HepG2 (cell line): ENCODE measurements around the gene NEMP2.

Experiments used
- BCL6 ChIP-seq: IDR thresholded peaks from 2 replicates; pipeline ENCODE4 v1.6.1; 2016; ENCODE audit warnings: missing genetic modification reagents, missing compliant biosample characterization
- CREB3 ChIP-seq: sonication (generic); formaldehyde crosslinking; IDR thresholded peaks from 2 replicates; pipeline ENCODE4 v1.5.0; 2020; ENCODE audit warnings: missing genetic modification reagents
- CTCF ChIP-seq: sonication (generic); formaldehyde crosslinking; IDR thresholded peaks from 2 replicates; pipeline ENCODE4 v1.5.0; 2020; ENCODE audit warnings: mild to moderate bottlenecking, missing genetic modification reagents, moderate library complexity
- DNMT1 ChIP-seq: sonication (generic); formaldehyde crosslinking; IDR thresholded peaks from 2 replicates; pipeline ENCODE4 v1.5.1; 2020; ENCODE audit warnings: mild to moderate bottlenecking, missing genetic modification reagents
- EP300 ChIP-seq, 3 experiments: sonication (generic) in 1 of 3; formaldehyde crosslinking in 1 of 3; IDR thresholded peaks; 2 replicates each; pipeline versions ENCODE4 v1.5.1 to v1.6.1; 2011 to 2020; ENCODE audit warnings: low read depth in 2 of 3, low read length in 2 of 3, borderline replicate concordance in 1 of 3, improper control_type of control experiment in 1 of 3, mild to moderate bottlenecking in 1 of 3, missing genetic modification reagents in 1 of 3, moderate library complexity in 1 of 3
- ETV5 ChIP-seq: IDR thresholded peaks from 2 replicates; pipeline ENCODE4 v1.6.1; 2018; ENCODE audit warnings: missing biosample characterization, missing genetic modification reagents, inconsistent platforms, borderline replicate concordance
- EZH2 ChIP-seq: conservative IDR thresholded peaks from 2 replicates; pipeline ENCODE4 v1.6.1; 2012; ENCODE audit warnings: mild to moderate bottlenecking, low read depth, low read length, moderate library complexity
- NFE2L2 ChIP-seq: fragments of 150-350 bp; IDR thresholded peaks from 2 replicates; pipeline ENCODE4 v1.6.1; 2014; ENCODE audit warnings: low read length
- PATZ1 ChIP-seq: sonication (generic); formaldehyde crosslinking; IDR thresholded peaks from 2 replicates; pipeline ENCODE4 v1.4.0; 2020; ENCODE audit warnings: missing genetic modification reagents
- SP1 ChIP-seq, 2 experiments: fragments of 450-650 bp in 1 of 2; sonication (generic) in 1 of 2; formaldehyde crosslinking in 1 of 2; IDR thresholded peaks; 2 replicates each; pipeline versions ENCODE4 v1.4.0 to v1.6.1; 2016 to 2020; ENCODE audit warnings: missing genetic modification reagents in 1 of 2
- ZNF562 ChIP-seq: sonication (generic); formaldehyde crosslinking; IDR thresholded peaks from 2 replicates; pipeline ENCODE4 v1.8.0; 2022; ENCODE audit warnings: missing genetic modification reagents, borderline replicate concordance
- TF ChIP-seq, protein P1 (sequence below): sonication (generic); formaldehyde crosslinking; IDR thresholded peaks from 2 replicates; pipeline ENCODE4 v1.9.0; 2021; ENCODE audit warnings: missing genetic modification reagents, borderline replicate concordance

GRCh38 chr2:190526105-190526750 is 8.3 kb downstream of the NEMP2 start:
- TF ChIP-seq ZNF562 = no peak
- TF ChIP-seq DNMT1 = no peak
- TF ChIP-seq PATZ1 = no peak
- TF ChIP-seq CTCF (CRISPR knock-in tag) = no peak
- TF ChIP-seq ETV5 (CRISPR knock-in tag) = no peak
- TF ChIP-seq EZH2 = no peak
- no peak for TF ChIP-seq CREB3 (CRISPR knock-in tag)
- TF ChIP-seq EP300 (IDR thresholded peaks at IDR 0.05; ENCODE audit: low read depth in 2 of 2, low read length in 2 of 2) = no peak
- TF ChIP-seq EP300 (CRISPR knock-in tag; IDR thresholded peaks at IDR 0.05; ENCODE audit: borderline replicate concordance) = no peak
- TF ChIP-seq NFE2L2 = no peak
- TF ChIP-seq BCL6 = no peak
- no peak for TF ChIP-seq SP1 (IDR thresholded peaks at IDR 0.05)
- no peak for TF ChIP-seq SP1 (CRISPR knock-in tag; IDR thresholded peaks at IDR 0.05)
- TF ChIP-seq, protein P1, sequence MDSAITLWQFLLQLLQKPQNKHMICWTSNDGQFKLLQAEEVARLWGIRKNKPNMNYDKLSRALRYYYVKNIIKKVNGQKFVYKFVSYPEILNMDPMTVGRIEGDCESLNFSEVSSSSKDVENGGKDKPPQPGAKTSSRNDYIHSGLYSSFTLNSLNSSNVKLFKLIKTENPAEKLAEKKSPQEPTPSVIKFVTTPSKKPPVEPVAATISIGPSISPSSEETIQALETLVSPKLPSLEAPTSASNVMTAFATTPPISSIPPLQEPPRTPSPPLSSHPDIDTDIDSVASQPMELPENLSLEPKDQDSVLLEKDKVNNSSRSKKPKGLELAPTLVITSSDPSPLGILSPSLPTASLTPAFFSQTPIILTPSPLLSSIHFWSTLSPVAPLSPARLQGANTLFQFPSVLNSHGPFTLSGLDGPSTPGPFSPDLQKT (CRISPR knock-in tag) = no peak
